Osteocyte (in vitro differentiated cells): ENCODE results near the gene PCARE. TPM values are rescaled to one million over a fixed set of nuclear protein-coding genes. Genes with fewer than 3 reads are reported as not detected.
"Not testable (repeated sequence)": the region's sequence is repeated elsewhere in the genome, so short reads cannot be mapped to it uniquely, and the experiment has no call there.

ENCODE experiments used
- DNase-seq: peaks from one replicate; pipeline ENCODE4 v3.0.0; 2021; ENCODE audit warnings: mixed read lengths; ENCODE audit not compliant: unreplicated experiment; ENCODE audit errors: extremely low spot score
- H3K27ac Mint-ChIP-seq: one replicate; pipeline ENCODE4 v1.8.0; 2021; ENCODE audit warnings: mild to moderate bottlenecking, mixed read lengths; ENCODE audit not compliant: unreplicated experiment
- H3K27me3 Mint-ChIP-seq: one replicate; pipeline ENCODE4 v1.8.0; 2021; ENCODE audit warnings: mixed read lengths; ENCODE audit not compliant: unreplicated experiment
- H3K36me3 Mint-ChIP-seq: one replicate; pipeline ENCODE4 v1.8.0; 2021; ENCODE audit warnings: mixed read lengths; ENCODE audit not compliant: unreplicated experiment
- H3K4me1 Mint-ChIP-seq: one replicate; pipeline ENCODE4 v1.8.0; 2021; ENCODE audit warnings: mixed read lengths; ENCODE audit not compliant: unreplicated experiment
- H3K4me3 Mint-ChIP-seq: one replicate; pipeline ENCODE4 v1.8.0; 2021; ENCODE audit warnings: mild to moderate bottlenecking, moderate library complexity, mixed read lengths; ENCODE audit not compliant: unreplicated experiment
- H3K9me3 Mint-ChIP-seq: one replicate; pipeline ENCODE4 v1.8.0; 2021; ENCODE audit warnings: mixed read lengths; ENCODE audit not compliant: unreplicated experiment
- total RNA-seq: library from RNA; stranded (reverse); gene quantifications from 2 replicates; pipeline ENCODE4 v1.2.1, GENCODE V29; 2021
- TF ChIP-seq, protein P1 (sequence below): fragments of 200-600 bp; sonication (generic); IDR thresholded peaks from 2 replicates; pipeline ENCODE4 v1.5.0; 2021; ENCODE audit warnings: antibody characterized with exemption, mild to moderate bottlenecking, moderate library complexity

The PCARE gene
- total RNA-seq, 1 donor from 2014 or later = not detected

DNA sequence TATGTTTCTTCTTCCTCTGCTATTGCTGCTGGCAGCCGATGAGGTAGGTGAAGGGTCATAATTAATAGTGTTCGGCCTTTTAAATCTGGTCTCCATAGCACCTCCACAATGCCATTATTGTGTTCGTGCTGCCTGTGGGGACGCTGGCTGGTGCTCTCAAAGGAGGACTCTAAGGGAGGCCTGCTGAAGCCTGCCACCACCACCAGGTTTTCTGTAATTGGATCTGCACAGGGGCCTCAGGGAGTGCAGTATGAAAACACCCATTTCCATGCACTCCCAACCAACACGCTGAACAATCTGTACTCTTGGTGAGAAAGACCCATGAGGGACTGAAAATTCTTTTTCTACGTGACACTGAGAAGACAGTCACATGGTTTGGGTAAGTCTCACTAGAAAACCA lies 23.2 kb upstream of the PCARE start:
- Mint-ChIP-seq H3K9me3 (no peaks in the 10 kb centered on the region), H3K4me1 (no peaks in the 10 kb centered on the region), H3K27ac (no peak overlapping the region), H3K36me3 (no peaks in the 10 kb centered on the region), H3K4me3 (no peak overlapping the region), H3K27me3 (no peaks in the 10 kb centered on the region)
- no peak for DNase-seq
- TF ChIP-seq, protein P1, sequence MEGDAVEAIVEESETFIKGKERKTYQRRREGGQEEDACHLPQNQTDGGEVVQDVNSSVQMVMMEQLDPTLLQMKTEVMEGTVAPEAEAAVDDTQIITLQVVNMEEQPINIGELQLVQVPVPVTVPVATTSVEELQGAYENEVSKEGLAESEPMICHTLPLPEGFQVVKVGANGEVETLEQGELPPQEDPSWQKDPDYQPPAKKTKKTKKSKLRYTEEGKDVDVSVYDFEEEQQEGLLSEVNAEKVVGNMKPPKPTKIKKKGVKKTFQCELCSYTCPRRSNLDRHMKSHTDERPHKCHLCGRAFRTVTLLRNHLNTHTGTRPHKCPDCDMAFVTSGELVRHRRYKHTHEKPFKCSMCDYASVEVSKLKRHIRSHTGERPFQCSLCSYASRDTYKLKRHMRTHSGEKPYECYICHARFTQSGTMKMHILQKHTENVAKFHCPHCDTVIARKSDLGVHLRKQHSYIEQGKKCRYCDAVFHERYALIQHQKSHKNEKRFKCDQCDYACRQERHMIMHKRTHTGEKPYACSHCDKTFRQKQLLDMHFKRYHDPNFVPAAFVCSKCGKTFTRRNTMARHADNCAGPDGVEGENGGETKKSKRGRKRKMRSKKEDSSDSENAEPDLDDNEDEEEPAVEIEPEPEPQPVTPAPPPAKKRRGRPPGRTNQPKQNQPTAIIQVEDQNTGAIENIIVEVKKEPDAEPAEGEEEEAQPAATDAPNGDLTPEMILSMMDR = no peak

DNA sequence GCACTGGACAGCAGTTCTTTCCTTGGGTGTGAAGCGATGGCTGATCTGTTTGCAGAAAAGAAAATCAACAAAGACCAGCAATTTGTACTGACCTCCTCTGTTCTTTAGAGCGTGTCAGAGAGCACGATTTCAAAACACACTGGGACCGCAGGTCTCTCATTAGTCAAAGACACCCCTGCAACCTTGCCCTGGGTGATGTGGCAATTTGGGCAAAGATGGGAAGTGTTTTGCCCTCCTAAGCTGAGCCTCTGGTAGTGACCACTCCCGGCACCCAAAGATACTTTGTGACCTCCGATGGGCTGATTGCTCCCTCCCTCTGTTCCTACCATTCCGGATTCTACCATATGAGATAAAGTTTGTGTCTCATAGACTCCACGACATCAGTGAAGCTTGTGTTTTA lies 22.6 kb upstream of the PCARE start:
- no peak overlapping the region for H3K27ac Mint-ChIP-seq
- H3K36me3 Mint-ChIP-seq = no peaks in the 10 kb centered on the region
- no peaks in the 10 kb centered on the region for H3K9me3 Mint-ChIP-seq
- no peak overlapping the region for H3K4me3 Mint-ChIP-seq
- no peak for DNase-seq
- H3K4me1 Mint-ChIP-seq = no peaks in the 10 kb centered on the region
- peaks cover under 1% of the 10 kb centered on the region for H3K27me3 Mint-ChIP-seq
- TF ChIP-seq, protein P1 = no peak

DNA sequence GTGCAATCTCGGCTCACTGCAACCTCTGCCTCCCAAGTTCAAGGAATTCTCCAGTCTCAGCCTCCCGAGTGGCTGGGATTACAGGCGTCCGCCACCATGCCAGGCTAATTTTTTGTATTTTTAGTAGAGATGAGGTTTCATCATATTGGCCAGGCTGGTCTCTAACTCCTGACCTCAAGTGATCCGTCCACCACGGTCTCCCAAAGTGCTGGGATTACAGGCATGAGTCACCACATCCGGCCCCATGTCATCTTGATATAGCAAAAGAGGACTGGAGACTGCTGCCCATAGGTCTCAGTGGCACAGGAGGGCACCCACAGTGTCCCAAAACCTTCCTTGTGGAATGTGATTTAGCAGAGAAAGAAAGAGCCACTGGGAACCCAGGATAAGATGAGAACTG lies 16.0 kb upstream of the PCARE start:
- not testable (repeated sequence) for H3K27ac Mint-ChIP-seq, H3K9me3 Mint-ChIP-seq, H3K36me3 Mint-ChIP-seq, DNase-seq, H3K4me1 Mint-ChIP-seq, H3K4me3 Mint-ChIP-seq
- peaks cover 34% of the 10 kb centered on the region for H3K27me3 Mint-ChIP-seq

DNA sequence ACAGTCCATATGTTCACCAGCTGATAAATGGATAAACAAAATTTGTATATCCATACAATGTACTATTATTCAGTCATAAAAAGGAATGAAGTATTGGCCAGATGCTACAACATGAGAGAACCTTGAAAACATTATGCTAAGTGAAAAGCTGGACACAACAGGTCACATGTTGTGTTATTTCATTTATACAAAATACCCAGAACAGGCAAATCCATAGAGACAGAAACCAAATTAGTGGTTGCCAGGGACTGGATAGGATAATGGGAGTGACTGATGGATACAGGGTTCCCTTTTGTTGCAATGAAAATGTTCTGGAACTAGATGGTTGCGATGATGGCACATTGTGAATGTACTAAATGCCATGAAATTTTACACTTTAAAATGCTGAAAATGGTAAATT lies 10.2 kb upstream of the PCARE start:
- H3K27me3 Mint-ChIP-seq = peaks cover 21% of the 10 kb centered on the region
- no peak overlapping the region for H3K4me3 Mint-ChIP-seq
- no peak overlapping the region for H3K27ac Mint-ChIP-seq
- H3K4me1 Mint-ChIP-seq = no peaks in the 10 kb centered on the region
- DNase-seq = no peak
- TF ChIP-seq, protein P1 = no peak
- H3K9me3 Mint-ChIP-seq = peaks cover 6% of the 10 kb centered on the region
- H3K36me3 Mint-ChIP-seq = no peaks in the 10 kb centered on the region

DNA sequence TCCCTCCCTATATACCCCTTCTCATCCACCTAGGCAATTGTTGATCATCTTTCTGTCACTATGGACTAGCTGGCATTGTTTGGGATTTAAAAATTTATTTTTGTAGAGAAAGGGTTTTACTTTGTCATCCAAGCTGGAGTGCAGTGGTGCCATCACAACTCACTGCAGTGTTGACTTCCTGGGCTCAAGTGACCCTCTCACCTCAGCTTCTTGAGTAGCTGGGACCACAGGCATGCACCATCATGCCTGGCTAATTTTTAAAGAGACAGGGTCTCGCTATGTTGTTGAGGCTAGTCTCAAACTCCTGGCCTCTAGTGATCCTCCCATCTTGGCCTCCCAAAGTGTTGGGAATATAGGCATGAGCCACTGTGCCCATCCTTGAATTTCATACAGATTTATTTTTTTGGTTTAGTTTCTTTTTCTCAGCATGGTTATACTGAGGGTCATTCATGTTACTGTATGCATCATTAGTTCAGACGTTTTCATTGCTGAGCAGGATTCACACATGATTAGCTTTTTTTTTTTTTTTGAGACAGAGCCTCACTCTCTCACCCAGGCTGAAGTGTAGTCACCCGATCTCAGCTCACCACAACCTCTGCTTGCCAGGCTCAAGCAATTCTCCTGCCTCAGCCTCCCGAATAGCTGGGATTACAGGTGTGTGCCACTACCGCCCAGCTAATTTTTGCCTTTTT lies 8.6 kb upstream of the PCARE start:
- Mint-ChIP-seq H3K4me3 (no peak overlapping the region), H3K9me3 (peaks cover 5% of the 10 kb centered on the region), H3K27me3 (peaks cover 9% of the 10 kb centered on the region), H3K36me3 (no peaks in the 10 kb centered on the region), H3K4me1 (no peaks in the 10 kb centered on the region), H3K27ac (no peak overlapping the region)
- peak; percentile 1 for DNase-seq
- TF ChIP-seq, protein P1 = no peak
